Lower lobe of right lung (tissue), 2 donors: Measurements from ENCODE around the gene NAP1L5. TPM values are rescaled to one million over a fixed set of nuclear protein-coding genes. Genes with fewer than 3 reads are reported as not detected.
A peak's percentile ranks its signal among the peaks of the same experiment; 100 is the strongest.

Source experiments
- ATAC-seq, 2 donors: fragments of 200-7000 bp; cut with Tn5 transposase; one replicate each; pipeline ENCODE4 v1.9.1; 2020 to 2022; ENCODE audit warnings: mild to moderate bottlenecking in 2 of 2, moderate library complexity in 2 of 2
- DNase-seq: peaks from one replicate; pipeline ENCODE4 v3.0.0-alpha.2; 2020
- H3K27ac ChIP-seq: fragments of 200-600 bp; one replicate; pipeline ENCODE4 v1.8.0; 2022
- H3K27me3 ChIP-seq: fragments of 200-600 bp; one replicate; pipeline ENCODE4 v1.8.0; 2022; ENCODE audit warnings: low read depth
- H3K36me3 ChIP-seq: fragments of 200-600 bp; one replicate; pipeline ENCODE4 v1.8.0; 2022; ENCODE audit warnings: mild to moderate bottlenecking
- H3K4me1 ChIP-seq: fragments of 200-600 bp; one replicate; pipeline ENCODE4 v1.8.0; 2022
- H3K4me3 ChIP-seq: fragments of 200-600 bp; one replicate; pipeline ENCODE4 v1.8.0; 2022; ENCODE audit warnings: mild to moderate bottlenecking
- H3K9me3 ChIP-seq: fragments of 200-600 bp; one replicate; pipeline ENCODE4 v1.8.0; 2022
- intact Hi-C: fragments of 100-400 bp; cut with DNase I; formaldehyde crosslinking; loops from one replicate; pipeline ENCODE4 v1.11.0; 2022
- total RNA-seq: library from RNA; stranded (reverse); fragmentation: NEBNext Ultra II Directional; extraction: Animal tissue kit (Norgen Biotek cat#: 25700); gene quantifications from one replicate; pipeline ENCODE4 v1.2.1, GENCODE V29; 2021
- TF ChIP-seq, protein P1 (sequence below): fragments of 200-600 bp; IDR thresholded peaks from one replicate; pipeline ENCODE4 v1.8.0; 2022; ENCODE audit warnings: antibody characterized with exemption, mild to moderate bottlenecking
- donor health status: DM: no; HTN: yes; CAD: no; lungs with severe emphysema.

NAP1L5 gene
- total RNA-seq, 1 donor from 2014 or later = 3.0 TPM

GRCh38 chr4:88705223-88705622 is 7.6 kb upstream of the NAP1L5 start:
- Histone ChIP-seq H3K9me3 (no peaks in the 10 kb centered on the region), H3K27ac (no peak overlapping the region), H3K36me3 (peaks cover 60% of the 10 kb centered on the region), H3K27me3 (no peaks in the 10 kb centered on the region), H3K4me1 (peaks cover 5% of the 10 kb centered on the region), H3K4me3 (no peak overlapping the region)
- TF ChIP-seq, protein P1, sequence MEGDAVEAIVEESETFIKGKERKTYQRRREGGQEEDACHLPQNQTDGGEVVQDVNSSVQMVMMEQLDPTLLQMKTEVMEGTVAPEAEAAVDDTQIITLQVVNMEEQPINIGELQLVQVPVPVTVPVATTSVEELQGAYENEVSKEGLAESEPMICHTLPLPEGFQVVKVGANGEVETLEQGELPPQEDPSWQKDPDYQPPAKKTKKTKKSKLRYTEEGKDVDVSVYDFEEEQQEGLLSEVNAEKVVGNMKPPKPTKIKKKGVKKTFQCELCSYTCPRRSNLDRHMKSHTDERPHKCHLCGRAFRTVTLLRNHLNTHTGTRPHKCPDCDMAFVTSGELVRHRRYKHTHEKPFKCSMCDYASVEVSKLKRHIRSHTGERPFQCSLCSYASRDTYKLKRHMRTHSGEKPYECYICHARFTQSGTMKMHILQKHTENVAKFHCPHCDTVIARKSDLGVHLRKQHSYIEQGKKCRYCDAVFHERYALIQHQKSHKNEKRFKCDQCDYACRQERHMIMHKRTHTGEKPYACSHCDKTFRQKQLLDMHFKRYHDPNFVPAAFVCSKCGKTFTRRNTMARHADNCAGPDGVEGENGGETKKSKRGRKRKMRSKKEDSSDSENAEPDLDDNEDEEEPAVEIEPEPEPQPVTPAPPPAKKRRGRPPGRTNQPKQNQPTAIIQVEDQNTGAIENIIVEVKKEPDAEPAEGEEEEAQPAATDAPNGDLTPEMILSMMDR = no peak
- intact Hi-C loops = no loop called here
- ATAC-seq (no peak), DNase-seq (no peak)

DNA sequence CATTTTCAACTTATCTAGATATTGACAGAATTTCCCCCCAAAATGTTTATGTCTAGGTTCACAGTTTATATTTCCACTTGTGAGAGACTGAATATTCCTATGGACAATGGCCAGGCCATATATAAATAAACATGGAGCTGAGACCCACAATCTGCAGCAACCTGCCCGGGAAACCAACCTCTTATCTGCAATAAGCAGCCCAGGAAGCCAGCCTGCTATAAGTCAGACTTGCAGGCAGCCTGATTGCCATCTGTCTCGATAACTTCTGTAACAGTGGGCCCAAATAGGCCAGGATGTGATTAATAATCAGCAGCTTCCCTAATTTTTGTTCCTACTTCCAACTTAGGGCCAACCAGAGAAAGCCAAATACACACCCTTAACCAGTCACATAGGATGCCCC is 5.2 kb upstream of the NAP1L5 start:
- Histone ChIP-seq H3K4me3 (no peak overlapping the region), H3K9me3 (no peaks in the 10 kb centered on the region), H3K27ac (no peak overlapping the region), H3K36me3 (peaks cover 50% of the 10 kb centered on the region), H3K4me1 (peaks cover 5% of the 10 kb centered on the region), H3K27me3 (no peaks in the 10 kb centered on the region)
- DNase-seq (no peak), ATAC-seq (no peak)
- intact Hi-C loops = no loop called here
- TF ChIP-seq, protein P1 = no peak

GRCh38 chr4:88698519-88698918 is 890 bp upstream of the NAP1L5 start:
- intact Hi-C loops = no loop called here
- peaks cover 15% of the 10 kb centered on the region for H3K36me3 ChIP-seq
- TF ChIP-seq, protein P1 = no peak
- ATAC-seq (no peak), DNase-seq (no peak)
- no peak overlapping the region for H3K27ac ChIP-seq
- H3K27me3 ChIP-seq = no peaks in the 10 kb centered on the region
- no peaks in the 10 kb centered on the region for H3K9me3 ChIP-seq
- H3K4me1 ChIP-seq = no peaks in the 10 kb centered on the region
- H3K4me3 ChIP-seq = no peak overlapping the region

GRCh38 chr4:88697141-88697540 is 488 bp downstream of the NAP1L5 start:
- H3K27me3 ChIP-seq = no peaks in the 10 kb centered on the region
- peak overlapping the region; percentile 62 for H3K4me3 ChIP-seq
- H3K9me3 ChIP-seq = no peaks in the 10 kb centered on the region
- H3K27ac ChIP-seq = peak overlapping the region; percentile 47
- H3K4me1 ChIP-seq = no peaks in the 10 kb centered on the region
- ATAC-seq (peak; percentile 52 to 54), DNase-seq (no peak)
- peaks cover 18% of the 10 kb centered on the region for H3K36me3 ChIP-seq
- intact Hi-C loops = no loop called here
- TF ChIP-seq, protein P1 = no peak

DNA sequence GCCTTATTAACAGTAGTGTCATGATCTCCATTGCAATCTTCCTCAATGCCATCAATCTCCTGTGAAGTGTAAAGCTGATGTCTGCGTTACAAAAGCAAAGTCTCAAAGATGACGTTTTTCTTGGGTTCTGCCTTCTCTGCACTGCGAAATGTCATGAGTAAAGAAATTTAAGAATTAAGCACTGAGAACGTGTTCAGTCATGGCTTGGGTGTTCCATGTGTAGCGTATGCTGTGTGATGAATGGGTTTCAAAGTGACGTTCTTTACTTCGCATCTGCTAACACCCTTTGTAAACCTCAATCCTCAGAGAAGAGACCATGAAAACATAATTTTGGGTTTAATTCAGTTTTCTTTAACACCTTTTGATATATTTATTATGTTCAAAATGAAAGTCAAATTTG is 999 bp downstream of the NAP1L5 start:
- Histone ChIP-seq H3K36me3 (peaks cover 23% of the 10 kb centered on the region), H3K27me3 (no peaks in the 10 kb centered on the region), H3K27ac (no peak overlapping the region), H3K4me3 (peak overlapping the region; percentile 62), H3K9me3 (no peaks in the 10 kb centered on the region), H3K4me1 (no peaks in the 10 kb centered on the region)
- TF ChIP-seq, protein P1 = no peak
- intact Hi-C loops = no loop called here
- ATAC-seq = no peak
- no peak for DNase-seq

- Histone ChIP-seq H3K4me1 (no peaks in the 10 kb centered on the region), H3K36me3 (peaks cover 47% of the 10 kb centered on the region)
- TF ChIP-seq, protein P1 = no peak
Observed at GRCh38 chr4:88693792-88694191, 3.8 kb downstream of the NAP1L5 start.

More at GRCh38 chr4:88693792-88694191, 3.8 kb downstream of the NAP1L5 start:
- Histone ChIP-seq H3K27me3 (no peaks in the 10 kb centered on the region), H3K27ac (no peak overlapping the region), H3K9me3 (no peaks in the 10 kb centered on the region), H3K4me3 (no peak overlapping the region)
- no peak for ATAC-seq
- no peak for DNase-seq
- intact Hi-C loops = no loop called here
